Measurements from ENCODE around the gene SPATS2.

SPATS2 gene

GRCh38 chr12:49325606-49326005 is 41.7 kb upstream of the SPATS2 start:
- Histone ChIP-seq H3K36me3 (no peaks in the 10 kb centered on the region), H3K27ac (no peak overlapping the region), H3K4me3 (no peak overlapping the region), H3K9me3 (no peaks in the 10 kb centered on the region), H3K4me1 (peaks cover 0 to 15% (median 10%) of the 10 kb centered on the region in 4 donors), H3K27me3 (peaks cover 0 to 6% of the 10 kb centered on the region in 2 donors)
- DNase-seq = no peak
- no peak for TF ChIP-seq CTCF (IDR thresholded peaks at IDR 0.05)
- intact Hi-C loops (cut with DNase I; ENCODE audit: low total_unique reads) = no loop called here

- TF ChIP-seq CTCF (IDR thresholded peaks at IDR 0.05) = no peak
- H3K4me3 ChIP-seq = no peak overlapping the region
- H3K9me3 ChIP-seq = no peaks in the 10 kb centered on the region
Measured at GRCh38 chr12:49327368-49327767, 39.9 kb upstream of the SPATS2 start.

GRCh38 chr12:49327887-49328286 is 39.4 kb upstream of the SPATS2 start:
- Histone ChIP-seq H3K9me3 (no peaks in the 10 kb centered on the region), H3K4me1 (peaks cover 0 to 21% (median 10%) of the 10 kb centered on the region in 4 donors), H3K27ac (no peak overlapping the region), H3K36me3 (no peaks in the 10 kb centered on the region), H3K4me3 (no peak overlapping the region), H3K27me3 (peaks cover 0 to 20% of the 10 kb centered on the region in 2 donors)
- no peak for TF ChIP-seq CTCF (IDR thresholded peaks at IDR 0.05)
- intact Hi-C loops (cut with DNase I; ENCODE audit: low total_unique reads) = no loop called here
- DNase-seq = no peak

More at GRCh38 chr12:49327368-49327767, 39.9 kb upstream of the SPATS2 start:
- Histone ChIP-seq H3K27ac (no peak overlapping the region), H3K27me3 (peaks cover 0 to 15% of the 10 kb centered on the region in 2 donors), H3K4me1 (peaks cover 0 to 21% (median 10%) of the 10 kb centered on the region in 4 donors), H3K36me3 (no peaks in the 10 kb centered on the region)
- intact Hi-C loops (cut with DNase I; ENCODE audit: low total_unique reads) = no loop called here
- no peak for DNase-seq

- peaks cover 0 to 30% of the 10 kb centered on the region in 2 donors for H3K27me3 ChIP-seq
- TF ChIP-seq CTCF (IDR thresholded peaks at IDR 0.05) = no peak
- H3K4me3 ChIP-seq = no peak overlapping the region
- no peaks in the 10 kb centered on the region for H3K36me3 ChIP-seq
- intact Hi-C loops (cut with DNase I; ENCODE audit: low total_unique reads) = no loop called here
- H3K4me1 ChIP-seq = peaks cover 0 to 17% (median 7%) of the 10 kb centered on the region in 4 donors
- no peak overlapping the region for H3K27ac ChIP-seq
- DNase-seq = no peak
- no peaks in the 10 kb centered on the region for H3K9me3 ChIP-seq
Measured at GRCh38 chr12:49328816-49329215, 38.4 kb upstream of the SPATS2 start.

GRCh38 chr12:49330032-49330619 is 37.1 kb upstream of the SPATS2 start:
- intact Hi-C loops (cut with DNase I; ENCODE audit: low total_unique reads) = no loop called here
- Histone ChIP-seq H3K4me1 (peaks cover 0 to 16% (median 7%) of the 10 kb centered on the region in 4 donors), H3K27ac (no peak overlapping the region), H3K27me3 (peaks cover 0 to 43% of the 10 kb centered on the region in 2 donors), H3K36me3 (no peaks in the 10 kb centered on the region), H3K4me3 (no peak overlapping the region), H3K9me3 (no peaks in the 10 kb centered on the region)
- no peak for DNase-seq
- TF ChIP-seq CTCF (IDR thresholded peaks at IDR 0.05) = no peak
